HG03575 (cell line): ENCODE results near the gene OR13J1.

Source experiments
- ATAC-seq: cut with Tn5 transposase; IDR thresholded peaks from one replicate; pipeline ENCODE4 v1.9.1; 2021; ENCODE audit not compliant: unreplicated experiment, insufficient number of reproducible peaks, low FRiP score; ENCODE audit errors: extremely low read depth

Gene OR13J1

DNA sequence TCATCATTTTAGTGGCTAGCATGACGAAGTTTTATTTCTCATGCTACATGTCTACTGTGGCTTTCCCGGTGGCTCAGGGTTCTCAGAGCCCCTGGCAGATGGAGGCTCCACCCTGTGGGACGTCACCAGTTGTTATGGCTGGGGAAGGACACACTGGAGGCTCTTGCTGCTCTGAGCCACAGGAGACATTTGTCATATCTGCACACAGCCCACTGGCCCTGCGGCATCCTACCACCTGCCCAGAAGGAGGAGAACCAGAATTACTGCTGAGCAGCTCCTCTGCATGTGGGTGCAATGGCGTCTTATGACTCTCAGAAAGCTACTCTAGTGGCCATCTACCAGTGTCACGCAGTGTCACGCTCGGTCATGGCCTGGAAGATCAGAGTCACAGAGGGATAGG lies 6.6 kb downstream of the OR13J1 start:
- ATAC-seq, result no peak

DNA sequence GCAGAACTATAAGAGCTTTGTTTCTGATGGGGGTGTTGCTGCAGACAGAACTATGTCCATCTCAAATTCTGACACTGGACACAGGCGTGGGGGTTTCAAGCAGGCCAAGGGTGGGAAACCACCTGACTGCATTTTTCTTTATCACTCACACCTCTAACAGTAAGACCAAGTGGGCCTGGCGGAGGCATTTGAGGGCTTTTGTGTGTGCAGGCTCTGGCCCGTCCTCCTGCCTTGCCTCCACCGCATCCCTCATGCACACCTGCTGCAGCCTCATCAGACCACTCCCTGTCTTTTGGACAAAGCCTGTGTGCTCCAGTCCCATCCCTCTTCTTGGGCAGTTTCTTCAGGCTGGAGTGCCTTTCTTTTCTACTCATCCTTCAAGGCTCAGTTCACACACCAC lies 7.9 kb downstream of the OR13J1 start:
- ATAC-seq, result no peak

DNA sequence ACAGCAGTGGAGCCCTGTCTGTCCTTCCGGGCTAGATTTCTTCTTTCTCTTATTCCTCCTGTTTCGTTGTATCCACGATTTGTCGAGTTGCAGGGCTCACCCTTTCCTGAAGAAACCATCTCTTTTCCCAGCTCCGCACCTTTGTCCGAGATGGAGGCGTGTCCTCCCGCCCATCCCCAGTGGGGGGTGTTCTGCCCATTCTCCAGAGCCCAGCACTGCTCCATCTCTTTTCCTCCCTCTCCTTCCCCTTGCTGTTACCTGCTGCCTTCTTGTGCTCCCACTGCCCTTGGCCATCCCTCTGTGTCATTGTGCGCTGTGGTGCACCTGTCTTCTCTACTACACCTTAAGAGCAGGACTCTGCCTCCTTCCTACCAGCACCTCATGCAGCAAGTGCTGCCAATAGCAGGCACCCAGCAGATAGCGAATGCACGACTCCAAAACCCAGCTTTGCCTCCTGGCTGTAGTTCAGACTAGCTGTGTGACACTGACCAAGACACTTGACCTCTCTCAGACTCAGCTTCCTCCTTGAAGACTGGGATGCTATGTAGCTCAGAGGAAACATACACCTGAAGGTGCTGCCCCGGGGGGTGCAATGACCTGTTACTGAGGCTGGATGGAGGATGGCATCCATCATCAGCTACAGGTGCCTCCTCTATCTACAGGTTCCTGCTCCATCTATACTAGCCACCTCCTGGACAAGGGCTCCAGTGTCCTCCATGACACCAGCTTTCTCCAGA lies 8.9 kb downstream of the OR13J1 start:
- no peak for ATAC-seq

DNA sequence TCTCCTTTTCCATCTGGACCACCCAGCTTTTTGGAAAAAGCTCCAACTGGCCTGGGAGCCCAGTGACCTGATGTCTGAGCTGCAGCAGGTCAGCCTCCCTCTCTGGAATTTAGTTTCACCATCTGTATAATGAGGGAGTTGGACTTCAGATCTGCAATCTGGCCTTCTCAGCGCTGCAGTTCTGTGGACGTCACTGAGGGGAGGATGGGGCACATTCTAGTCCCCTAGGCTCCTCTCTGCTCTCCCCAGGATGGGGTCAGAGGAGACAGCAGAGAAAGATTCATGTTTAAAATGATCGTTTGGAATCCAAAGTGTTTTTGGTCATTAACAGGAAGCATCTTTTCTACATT lies 10.2 kb downstream of the OR13J1 start:
- ATAC-seq, result no peak

- no peak for ATAC-seq
Observed at GRCh38 chr9:35859310-35859989, 10.8 kb downstream of the OR13J1 start.

- no peak for ATAC-seq
Observed at GRCh38 chr9:35858458-35858857, 11.7 kb downstream of the OR13J1 start.

GRCh38 chr9:35856882-35857281 lies 13.3 kb downstream of the OR13J1 start:
- ATAC-seq, result no peak

DNA sequence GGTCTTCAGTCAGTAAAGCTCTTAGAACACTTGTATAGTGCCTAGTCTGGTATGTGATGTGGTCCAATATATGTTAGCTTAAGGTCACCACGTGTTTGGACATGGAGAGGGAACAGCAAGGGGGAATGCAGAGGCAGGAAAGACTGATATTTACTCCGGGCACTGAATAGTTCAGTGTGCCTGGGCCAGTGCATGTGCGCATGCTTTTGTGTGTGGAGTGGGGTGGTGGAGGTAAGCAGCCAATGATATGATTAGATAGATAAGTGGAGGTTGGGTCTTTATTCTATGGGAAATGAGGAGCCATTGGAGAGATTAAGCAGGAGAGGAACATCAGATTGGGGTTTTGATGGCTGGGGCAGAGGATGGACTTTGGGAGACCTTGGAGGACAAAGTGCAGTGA lies 14.0 kb downstream of the OR13J1 start:
- no peak for ATAC-seq

DNA sequence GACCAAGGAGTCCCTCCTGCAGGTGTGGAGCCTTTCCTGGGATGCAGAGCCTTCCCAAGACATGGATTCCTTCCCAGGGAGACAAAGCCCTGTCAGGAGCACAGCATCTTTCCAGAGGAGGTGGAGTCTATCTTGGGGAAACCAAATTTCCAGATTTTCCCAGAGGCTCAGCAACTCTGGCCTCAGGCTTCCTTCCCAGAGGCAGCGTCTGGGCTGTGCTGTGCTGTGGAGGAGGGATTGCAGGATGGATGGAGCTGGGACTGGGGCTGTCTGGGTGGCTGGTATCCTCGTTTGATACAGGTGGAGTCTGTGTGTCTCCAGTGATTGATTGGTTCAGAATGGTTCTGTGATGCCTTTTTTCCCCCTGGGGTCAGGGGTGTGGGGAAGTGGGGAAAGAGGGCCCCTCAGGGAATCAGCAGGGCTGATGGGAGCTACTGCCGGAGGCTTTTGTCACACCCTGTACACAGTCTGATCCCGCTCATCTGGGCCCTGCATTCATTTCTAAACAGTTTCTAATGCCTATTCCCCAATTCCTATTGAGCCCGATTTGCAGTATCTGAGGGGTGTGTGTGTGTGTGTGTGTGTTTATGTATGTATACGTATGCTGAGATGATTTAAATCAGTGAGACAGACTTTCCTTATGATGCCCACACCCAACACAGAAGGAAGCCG lies 16.0 kb downstream of the OR13J1 start:
- no peak for ATAC-seq

DNA sequence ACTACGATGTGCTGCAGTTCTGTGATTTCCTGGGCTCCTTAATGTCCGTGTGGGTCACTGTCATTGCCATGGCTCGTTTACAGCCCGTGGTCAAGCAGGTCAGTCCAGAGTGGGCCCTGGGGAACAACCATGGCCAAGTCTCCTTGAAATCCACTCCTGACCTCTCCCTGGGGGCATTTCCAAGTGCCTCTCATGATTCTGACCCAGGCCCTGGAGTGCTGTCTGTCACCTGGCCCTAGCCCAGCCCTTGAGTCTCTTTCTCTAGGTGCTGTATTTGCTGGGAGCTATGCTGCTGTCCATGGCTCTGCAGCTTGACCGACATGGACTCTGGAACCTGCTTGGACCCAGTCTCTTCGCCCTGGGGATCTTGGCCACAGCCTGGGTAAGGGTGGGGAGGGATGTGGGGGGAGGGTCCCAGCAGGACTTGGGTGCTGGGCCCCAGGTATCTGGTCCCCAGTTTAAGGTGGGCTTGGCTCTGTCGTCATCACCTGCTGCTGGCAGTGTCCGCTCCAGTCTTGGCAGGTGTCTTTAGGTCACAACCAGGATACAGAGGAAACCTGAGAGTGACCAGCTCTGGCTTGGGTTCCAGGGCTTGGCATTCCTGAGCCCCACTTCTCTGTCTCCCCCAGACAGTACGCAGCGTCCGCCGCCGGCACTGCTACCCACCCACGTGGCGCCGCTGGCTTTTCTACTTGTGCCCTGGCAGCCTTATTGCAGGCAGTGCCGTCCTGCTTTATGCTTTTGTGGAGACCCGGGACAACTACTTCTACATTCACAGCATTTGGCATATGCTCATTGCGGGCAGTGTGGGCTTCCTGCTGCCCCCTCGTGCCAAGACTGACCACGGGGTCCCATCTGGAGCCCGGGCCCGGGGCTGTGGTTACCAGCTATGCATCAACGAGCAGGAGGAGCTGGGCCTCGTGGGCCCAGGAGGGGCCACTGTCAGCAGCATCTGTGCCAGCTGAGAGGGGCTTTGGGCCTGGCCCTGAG lies 17.0 kb downstream of the OR13J1 start:
- ATAC-seq, result no peak

- ATAC-seq, result no peak
Observed at GRCh38 chr9:35852267-35852815, 17.9 kb downstream of the OR13J1 start.

GRCh38 chr9:35847792-35848572 lies 22.2 kb downstream of the OR13J1 start:
- peak; percentile 83 for ATAC-seq

DNA sequence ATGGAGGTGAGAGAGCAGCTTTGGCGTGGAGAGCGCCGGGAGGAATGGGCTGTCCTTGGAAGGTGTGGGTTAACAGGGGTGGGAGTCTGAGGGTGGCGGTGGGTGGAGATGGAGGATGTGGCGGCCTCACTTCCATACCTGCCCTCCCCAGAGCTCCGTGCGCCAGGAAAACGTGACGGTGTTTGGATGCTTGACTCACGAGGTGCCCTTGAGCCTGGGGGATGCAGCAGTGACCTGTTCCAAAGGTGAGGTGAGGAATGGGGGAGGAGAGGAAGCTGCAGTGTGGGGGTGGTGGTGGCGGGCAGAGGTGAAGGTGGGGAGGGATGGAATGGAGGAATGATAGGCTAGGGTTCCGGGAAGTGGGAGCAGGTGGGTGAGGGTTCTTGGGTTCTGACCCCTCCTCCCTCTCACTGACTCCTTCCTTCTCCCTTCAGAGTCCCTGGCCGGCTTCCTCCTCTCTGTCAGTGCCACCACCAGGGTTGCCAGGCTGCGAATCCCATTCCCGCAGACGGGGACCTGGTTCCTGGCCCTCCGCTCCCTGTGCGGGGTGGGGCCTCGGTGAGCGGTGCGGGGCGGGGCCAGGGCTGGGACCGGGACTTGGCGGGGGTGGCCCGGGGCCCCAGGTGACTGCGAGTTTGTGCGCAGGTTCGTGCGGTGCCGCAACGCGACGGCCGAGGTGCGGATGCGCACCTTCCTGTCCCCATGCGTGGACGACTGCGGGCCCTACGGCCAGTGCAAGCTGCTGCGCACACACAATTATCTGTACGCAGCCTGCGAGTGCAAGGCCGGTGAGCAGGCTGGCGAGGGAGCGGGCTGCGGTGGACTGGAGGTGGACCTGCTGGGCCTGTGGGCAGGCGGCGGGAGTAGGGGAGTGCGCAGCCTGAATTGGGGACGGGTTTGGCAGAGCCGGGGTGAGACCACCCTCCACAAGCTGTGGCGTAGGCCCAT lies 24.1 kb downstream of the OR13J1 start:
- ATAC-seq, result no peak

DNA sequence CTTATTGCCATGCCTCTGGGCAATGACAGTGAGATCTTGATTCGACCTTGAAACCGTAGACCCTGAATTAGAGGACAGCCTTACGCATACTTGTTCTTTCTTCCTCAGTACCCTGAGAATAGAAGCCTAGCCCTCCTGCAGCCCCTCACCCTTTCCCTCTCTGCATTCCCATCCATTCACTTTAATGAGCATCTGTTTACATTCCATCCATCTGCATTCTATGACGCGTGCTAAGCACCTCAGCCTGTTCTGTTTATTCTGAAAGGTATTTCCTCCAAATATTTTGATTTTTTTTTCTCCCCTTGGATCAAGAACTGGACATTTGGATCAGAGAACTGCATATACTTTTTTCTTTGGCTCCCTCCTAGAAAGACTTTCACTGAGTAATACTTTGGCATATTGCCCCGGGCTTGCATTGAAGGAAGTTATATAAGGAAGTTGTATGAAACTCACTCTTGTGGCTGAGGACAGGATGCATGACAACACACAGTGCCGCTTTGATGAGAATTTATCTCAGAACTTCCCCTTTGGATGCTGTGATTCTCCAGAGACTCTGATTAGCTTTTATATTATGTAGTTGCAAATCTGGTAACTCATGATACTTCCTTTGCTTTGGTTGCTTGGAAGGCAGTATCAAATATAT lies 25.5 kb downstream of the OR13J1 start:
- no peak for ATAC-seq

GRCh38 chr9:35842795-35843194 lies 27.4 kb downstream of the OR13J1 start:
- no peak for ATAC-seq

DNA sequence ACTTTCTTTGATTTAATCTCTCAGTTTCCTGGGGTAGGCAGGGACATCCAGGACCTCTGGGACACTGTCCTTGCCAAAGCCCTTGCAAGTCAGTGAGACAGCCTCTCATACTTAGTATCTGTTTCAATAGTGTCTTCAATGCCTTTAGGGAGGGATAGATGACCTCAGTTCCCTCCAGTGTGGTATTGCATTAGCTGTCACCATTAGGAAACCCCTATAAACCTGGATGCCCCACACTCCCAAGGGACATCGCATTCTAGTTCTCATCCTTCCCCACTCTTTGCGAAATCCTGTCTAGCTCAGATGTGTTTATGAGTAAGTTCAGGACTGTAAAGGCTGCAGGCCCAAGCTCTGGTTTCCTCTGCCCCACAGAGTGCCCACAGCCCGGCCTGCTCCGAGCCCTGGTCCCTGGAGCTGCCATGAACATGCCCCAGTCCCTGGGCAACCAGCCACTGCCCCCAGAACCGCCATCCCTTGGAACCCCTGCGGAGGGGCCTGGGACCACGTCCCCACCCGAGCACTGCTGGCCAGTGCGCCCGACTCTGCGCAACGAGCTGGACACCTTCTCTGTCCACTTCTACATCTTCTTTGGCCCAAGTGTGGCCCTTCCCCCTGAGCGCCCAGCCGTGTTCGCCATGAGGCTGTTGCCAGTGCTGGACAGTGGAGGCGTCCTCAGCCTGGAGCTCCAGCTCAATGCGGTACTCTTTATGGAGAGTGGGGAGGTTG lies 28.0 kb downstream of the OR13J1 start:
- ATAC-seq, result no peak
